Hematopoietic multipotent progenitor cell treated with erythropoietin and hydrocortisone succinate and interleukin-3 and kit ligand, for 4 days (in vitro differentiated cells): Measurements from ENCODE around the gene SEZ6L.
A peak's percentile ranks its signal among the peaks of the same experiment; 100 is the strongest.

ENCODE experiments used
- DNase-seq: peaks from one replicate; pipeline ENCODE4 v3.0.0-alpha.2; 2015

The SEZ6L gene

DNA sequence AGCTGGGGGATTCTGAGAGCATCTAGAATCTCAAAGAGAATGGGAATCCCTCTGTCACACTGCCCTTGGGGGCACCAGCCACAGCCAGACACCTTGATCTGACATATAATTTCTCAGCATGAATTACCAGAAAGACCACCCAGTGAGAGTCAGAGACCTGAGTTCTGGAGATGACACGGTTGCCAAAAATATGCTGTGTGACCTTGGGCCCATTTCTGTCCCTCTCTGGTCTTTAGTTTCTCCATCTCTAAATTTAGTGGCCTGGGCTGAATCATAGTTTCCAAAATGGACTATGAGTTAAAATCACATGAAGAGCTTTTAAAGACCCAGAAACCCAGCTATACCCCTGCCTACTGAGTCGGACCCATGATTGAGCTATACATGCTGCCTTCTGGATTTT lies 15.9 kb downstream of the SEZ6L start:
- DNase-seq = no peak

DNA sequence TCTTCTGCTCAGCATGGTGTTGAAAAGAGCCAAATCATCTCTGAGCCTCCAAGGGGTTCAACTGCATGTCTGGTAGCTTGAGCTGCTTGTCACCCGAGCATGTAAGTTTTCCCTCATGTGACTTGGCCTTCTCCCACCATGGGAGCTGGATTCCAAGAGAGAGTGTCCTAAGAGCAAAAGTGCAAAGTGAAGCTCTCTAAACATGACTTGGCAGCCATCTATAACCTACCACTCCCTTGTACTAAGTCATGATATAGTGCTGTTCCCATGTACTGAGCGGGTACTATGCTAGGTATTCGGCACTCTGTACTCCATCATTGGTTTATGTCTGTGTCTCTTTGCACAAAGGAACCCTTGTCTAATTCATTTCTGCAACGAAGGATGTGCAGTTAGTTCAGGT lies 19.1 kb downstream of the SEZ6L start:
- no peak for DNase-seq

DNA sequence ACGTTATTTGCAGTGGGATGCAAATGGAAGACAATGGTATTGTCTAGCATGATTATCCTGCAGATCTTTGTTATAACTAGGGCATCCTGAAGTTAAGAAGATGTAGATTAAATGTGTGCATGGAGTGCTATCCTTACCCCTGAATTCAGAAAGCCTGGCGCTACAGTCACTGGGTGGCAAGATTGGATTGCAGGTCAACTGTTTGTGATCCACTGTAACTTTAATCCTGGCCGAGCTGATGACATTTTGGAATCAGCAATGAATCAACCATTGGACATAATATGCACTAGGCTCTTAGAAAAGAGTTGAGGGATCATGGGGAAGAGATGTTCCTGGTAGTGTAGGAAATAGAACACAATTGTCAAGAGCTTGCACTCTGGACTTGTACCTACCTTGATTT lies 25.1 kb downstream of the SEZ6L start:
- DNase-seq = no peak

DNA sequence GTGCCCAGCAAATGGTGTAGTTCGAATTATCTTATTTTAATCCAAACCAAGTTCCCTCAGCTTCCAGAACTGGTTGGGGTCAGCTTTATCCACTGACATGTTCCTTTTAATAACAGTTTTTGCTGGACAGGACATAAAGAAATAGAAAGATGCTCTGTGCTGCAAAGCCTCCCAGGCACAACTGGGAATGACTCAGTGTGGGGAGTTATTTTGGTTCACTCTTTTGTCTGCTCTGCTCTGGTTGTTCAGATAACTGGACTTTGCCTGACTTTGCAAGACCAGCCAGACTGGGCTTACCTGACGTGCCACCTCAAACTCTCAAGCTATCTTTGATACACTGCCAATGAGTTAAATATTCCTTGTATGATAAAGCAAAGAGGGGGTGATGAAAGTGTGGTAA lies 25.6 kb downstream of the SEZ6L start:
- DNase-seq = no peak

DNA sequence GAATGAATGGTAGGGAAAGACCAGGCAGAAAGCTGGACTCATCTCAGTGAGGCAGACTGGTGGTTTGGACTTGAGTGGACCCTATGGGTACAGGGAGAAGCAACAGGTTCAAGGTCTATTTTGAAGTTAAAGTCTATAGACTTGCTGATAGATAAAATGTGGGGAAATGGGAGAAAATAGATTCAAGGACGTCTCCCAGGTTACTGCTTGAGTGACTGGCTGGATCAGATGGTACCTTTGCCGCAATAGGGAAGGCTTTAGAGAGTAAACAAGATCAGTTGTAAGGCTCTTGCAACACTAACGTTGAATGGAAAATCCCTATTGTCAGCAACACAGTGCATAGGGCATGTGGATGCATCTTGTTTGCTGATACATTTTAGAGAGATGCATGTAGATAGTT lies 27.4 kb downstream of the SEZ6L start:
- DNase-seq = no peak

DNA sequence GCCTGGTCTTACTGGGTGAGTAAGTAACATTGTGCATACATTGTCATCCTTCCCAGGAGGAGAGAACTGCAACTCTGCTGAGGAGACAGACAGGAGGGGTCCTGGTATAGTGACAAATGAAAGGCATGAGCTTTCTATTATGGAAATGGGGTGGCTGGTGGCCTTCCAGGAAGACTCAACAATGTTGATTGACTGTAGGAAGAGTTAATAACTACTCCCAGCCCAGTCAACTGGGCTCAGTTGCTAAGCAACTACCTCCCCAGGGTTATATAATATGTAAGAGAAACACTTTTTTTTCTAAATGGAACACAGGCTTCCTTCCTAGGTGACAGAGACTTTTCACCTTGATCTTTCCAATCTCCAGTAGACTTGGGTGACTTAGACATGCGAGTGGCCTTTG lies 28.2 kb downstream of the SEZ6L start:
- no peak for DNase-seq

DNA sequence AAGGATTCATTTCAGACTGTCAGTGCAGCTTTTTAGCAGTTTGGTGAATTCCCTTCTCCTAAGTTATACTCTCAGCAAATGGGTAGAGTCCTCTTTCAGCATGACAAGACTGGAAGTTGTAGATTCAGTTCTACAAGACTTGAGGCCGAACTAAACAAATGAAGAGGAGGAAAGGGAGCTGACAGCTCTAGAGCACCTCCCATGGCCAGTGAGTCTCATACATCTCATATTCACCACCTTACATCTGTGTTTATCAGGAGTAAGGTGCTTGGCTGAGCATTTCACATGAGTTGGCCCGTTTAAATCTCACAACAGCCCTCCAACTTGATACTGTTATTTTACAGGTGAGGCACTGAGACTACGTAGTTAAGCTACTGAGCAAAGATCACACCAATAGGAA lies 30.4 kb downstream of the SEZ6L start:
- no peak for DNase-seq

DNA sequence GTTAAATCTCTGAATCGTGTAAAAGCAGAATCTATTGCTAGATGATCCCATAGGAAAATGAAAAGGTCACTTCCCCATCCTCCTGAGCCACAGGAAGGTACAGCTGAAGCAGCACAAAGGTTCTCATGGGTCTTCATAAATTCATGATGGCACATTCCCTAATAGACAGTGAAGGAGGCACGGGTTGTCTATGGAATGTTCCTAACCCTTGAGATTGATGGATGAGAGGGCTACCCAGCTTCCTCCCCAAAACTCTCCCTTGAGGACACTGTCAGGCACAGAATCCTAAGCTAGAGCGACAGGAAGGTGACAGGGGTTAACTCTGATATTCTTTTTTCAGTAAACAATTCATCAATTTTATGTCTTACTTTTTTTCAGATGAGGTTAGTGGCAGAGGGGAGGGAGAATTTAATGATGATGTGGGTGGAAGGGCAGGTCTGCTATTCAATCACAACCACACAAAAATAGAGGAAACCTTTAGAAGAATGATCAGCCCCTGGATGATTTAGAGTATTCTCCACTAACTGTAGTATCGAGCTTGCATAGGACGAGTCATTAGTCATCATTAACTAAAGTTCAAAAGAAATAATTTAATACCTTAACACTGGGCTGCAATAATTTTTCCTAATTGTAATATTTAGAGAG lies 33.1 kb downstream of the SEZ6L start:
- no peak for DNase-seq

DNA sequence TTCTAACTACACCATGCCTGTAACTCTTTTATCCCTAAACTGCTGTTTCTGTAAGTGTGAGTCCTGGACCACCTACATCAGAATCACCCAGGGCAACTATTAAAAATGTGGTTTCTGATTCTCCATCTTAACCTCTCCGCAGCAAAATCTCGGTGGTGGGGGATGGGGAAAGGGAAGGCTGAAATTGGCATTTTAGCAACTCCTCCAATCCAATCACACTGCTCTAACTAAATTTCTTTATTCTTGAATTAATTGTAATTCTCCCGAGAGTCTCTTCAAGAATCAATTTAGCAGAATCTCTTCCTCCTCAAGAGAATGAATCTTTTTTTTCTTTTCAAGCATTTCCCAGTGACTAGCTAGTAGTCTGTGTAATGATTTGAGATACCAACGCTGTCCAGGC lies 36.2 kb downstream of the SEZ6L start:
- DNase-seq = no peak

DNA sequence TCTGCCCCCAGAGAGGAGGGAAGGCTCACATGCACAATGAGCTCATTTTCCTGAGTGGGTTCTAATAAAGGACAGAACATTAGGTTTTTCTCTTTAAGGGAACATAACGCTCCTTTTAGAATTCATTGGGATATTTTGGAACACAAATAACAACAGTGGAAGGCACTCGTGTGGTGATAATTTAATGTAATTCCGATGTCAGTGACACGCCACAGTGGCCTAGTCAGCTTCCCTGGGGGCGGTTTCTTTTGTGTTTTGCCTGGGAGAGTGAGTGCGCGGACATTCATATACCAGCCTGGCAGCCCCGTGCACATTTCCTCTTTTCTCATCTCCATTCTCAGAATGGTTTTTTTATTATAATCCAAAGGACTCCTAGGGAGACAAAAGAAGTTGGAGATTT lies 41.1 kb downstream of the SEZ6L start:
- DNase-seq = no peak

DNA sequence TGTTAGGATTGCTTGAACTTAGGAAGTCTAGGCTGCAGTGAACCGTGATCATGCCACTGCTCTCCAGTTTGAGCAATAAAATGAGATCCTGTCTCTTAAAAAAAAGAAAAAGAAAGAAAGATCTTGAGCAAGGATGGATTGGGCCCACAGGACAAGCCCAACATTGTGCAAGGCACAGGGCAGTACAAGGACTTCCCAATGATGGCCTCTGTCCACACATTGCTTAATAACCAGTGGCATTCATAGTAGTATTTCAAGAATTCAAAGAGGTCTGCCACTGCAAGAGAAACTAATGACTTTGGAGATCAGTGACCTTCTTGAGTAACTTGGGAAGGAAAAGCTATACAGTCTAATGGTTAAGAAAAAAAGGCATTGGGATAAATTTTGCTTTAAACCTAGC lies 44.6 kb downstream of the SEZ6L start:
- DNase-seq = no peak

DNA sequence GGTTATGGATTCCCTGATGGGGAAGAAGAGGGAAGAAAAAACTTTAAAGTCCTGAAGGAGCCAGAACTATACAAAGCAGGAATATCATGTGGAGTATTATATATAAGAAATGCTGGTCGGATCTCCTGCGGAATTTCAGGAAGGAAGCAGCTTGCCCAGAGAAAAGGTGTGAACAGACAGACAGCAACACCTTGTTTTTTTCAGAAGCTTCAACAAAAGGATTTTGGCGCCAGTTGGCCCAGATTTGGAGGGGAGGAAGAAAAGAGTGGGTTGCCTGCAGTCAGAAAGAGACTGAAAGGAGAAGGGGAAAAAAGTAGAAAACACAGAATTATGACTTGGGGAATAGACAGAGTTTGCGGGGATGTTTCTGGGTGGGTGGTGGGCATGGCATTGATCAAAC lies 45.2 kb downstream of the SEZ6L start:
- no peak for DNase-seq

DNA sequence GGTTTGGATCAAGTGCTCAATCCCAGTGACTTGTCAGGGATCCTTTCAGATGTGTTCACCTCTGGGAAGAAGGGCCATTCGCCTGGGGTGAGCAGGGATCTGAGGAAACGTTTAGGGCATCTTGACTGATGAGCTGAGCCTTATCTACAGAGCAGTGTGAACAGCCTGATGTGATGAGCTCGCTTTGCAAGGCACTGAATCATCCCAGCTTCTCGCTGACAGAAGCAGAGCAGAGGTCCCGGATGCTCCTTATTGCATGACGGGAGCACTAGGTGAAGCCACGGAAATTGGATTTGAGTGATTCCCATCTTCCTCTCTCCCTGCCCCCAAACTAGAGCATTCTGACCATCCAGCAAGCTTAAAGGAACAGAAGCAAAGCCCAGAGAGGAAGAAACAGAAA lies 46.5 kb downstream of the SEZ6L start:
- no peak for DNase-seq

DNA sequence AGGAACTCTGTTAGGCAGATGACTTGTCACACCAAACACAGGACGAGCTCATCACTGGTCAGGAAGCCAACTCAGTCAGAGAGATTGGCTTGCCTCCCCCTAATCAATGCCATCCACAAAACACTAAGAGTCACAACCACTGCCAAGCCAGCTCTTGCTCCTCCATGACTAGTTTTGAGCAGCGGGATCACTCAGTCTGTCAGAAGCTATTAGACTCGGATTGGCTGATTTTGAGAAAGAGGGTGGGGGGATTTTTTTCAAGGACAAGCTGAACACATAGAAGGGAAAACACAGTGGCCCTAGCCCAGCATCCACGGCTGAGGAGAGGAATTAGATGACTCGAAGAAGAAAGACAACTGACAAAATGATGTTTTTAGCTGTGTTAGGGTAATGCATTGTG lies 55.9 kb downstream of the SEZ6L start:
- DNase-seq = no peak

DNA sequence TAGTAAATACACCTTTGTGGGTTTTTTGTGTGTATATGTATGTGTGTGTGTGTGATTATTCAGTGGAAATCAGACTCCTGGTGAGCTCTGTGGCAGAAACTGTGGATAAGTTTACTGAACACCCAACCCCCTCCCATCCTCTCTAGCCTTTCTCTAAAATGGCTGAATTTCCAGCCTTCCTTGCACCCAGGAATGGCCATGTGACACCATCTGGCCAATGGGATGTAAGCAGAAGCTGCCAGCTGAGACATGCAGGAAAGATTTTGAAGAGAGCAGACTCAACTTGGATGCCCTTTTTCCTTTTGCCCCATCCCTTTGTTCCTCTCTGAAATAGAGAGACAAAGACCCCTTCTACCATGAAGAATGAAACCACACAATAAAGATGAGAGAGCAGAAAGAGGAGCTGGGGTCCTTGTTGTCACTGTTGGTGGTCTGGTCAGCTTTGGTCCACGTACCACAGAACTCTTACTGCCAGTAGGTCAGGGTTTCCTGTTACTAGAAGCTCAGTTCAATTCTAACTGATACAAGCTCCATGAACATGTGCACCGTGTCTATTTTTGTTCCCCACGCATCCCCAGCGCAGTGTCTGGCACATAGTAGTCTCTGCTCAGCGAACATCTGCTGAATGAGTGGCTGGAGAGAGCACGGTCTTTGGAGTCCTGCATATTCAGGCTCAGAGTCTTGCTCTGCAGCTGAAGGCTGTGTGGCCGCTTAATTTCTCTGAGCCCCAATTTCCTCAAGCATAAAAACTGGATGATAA lies 57.5 kb downstream of the SEZ6L start:
- DNase-seq = no peak

DNA sequence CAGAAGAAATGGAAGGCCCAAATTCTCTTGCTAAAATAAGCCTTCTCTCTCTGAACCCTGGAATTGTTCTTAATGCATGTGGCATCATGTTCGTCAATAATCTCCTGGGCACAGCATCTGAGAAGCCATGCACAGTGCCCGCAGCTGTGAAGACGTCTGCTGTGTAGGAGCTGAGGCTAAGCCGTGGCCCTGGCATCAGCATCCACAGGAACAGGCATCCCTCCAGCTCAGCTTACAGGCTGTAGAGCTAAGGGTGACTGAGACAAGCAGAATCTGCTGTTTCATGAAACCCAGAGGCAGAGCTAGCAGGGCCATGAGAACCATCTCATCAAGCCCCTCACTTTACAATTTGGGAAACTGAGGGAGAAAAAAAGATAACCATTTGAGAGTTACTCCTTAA lies 60.6 kb downstream of the SEZ6L start:
- DNase-seq = no peak

DNA sequence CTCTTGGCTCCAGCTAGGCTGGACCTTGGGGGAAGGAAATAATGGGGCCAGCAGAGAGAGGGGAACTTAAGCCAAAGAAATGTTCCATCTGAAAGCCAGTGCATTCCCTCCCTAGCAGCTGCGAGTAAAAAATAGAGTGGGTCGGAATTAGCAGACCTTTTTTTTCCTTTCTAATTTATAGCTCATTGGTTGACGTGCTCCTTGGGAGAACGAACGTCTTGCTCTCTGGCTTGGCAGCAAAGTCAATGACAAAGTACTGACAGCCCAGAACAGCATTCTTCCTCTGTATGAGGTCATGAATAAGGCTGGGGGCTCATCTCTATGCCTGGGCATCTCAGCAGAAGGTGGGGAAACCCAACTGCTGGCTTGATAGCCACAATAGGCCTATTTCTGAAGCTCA lies 65.0 kb downstream of the SEZ6L start:
- no peak for DNase-seq

DNA sequence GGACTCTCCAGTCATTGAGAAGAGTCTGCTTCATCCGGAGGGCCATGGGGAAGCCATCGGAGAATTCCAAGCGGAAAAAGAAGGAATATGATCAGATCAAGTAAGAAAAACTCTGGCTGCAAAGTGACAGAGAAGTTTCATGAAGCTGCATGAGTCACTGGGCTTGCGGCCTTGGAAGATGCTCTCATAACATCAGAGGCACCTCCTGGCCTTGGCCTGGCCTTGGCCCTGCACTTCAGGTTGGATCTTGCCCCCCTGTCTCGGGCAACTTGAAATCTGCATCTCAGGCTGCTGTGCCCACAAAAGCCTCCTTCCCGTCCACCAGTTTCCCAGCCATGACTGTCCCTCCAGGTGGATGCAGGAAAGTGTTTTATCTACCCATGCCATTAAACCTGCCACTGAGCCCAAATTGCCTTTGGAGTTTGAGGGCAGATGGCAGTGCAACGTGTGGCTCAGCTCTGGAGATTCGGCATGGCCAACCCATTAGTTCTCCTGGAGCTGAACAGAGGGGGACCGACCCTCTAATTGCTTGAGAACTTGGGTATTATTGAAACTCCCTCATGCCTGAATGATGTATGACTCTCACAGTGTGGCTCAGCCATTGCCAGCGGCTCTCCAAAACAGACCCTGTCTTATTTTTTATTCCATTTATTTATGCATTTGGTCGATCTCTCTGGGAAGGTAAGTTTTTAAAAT lies 66.7 kb downstream of the SEZ6L start:
- no peak for DNase-seq

DNA sequence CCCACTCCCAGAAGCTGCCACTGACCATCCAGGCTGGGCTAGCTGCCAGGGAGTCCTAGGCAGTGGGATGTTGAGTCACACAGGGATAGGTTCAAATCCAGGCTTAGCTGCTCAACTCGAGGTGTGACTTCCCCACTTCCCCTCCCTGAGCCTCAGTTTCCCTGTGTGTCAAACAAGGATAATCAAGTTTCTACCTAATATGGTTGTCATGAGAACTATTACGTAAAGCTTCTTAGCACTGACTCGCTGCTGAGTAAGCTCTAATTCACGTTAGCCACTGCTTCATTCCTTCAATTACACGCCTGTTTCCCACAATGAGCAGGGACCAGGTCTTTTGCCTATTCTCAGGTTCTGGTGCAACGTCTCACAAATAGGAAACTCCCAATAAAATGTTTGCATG lies 67.7 kb downstream of the SEZ6L start:
- no peak for DNase-seq

DNA sequence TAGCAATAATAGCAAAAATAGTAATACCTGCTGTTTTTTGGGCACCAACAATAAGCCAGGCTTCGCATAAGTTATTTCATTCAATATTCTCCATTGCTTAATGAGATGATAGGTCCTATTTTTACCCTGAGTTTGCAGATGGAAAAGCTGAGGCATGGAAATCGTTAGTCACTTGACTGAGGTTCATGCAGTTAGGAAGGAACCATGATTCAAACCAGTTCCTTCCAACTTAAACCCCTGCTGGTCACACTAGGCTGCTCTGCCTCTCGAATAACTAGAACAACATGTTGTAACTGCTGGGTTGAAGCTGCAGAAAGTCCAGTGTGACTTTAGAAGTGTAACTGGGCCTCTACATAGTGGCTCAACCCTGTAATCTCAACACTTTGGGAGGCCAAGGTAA lies 69.3 kb downstream of the SEZ6L start:
- peak; percentile 5 for DNase-seq

DNA sequence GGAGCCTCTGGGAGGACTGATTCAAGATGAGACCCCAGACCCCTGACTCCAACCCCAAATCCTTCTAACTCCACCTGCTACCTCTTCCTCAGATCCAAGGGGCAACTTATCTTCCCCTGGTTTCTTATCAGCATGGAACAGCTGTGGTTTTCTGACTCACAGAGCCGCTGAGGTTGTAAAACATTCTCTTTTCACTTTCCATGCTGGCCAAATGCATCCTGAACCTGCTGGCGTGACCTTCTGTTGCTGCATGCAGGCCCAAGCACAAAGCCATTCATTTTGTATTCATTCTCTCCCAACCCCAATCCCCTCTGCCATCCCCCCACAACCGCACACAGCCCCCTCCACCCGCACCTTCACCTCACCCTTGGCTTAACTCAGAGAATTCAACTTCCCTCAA lies 70.3 kb downstream of the SEZ6L start:
- DNase-seq = peak; percentile 61

DNA sequence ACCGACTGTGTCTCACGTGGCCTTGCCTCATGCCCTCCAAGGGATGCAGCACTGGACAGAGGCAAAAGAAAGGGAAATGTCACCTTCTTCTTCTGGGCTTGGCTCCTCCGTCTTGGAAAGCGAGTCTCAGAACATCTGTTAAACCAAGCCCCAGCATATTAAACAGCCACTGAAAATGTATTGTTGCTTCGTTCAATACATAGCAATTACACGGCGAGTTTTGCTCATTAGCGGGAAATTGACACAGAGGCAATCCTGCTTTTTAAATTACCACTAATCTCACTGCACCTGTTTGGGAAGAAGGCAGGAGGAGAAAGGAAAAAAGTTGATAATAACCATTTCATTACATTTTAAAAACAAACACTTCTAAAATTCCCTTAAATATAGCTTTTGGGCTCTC lies 72.1 kb downstream of the SEZ6L start:
- DNase-seq = no peak

DNA sequence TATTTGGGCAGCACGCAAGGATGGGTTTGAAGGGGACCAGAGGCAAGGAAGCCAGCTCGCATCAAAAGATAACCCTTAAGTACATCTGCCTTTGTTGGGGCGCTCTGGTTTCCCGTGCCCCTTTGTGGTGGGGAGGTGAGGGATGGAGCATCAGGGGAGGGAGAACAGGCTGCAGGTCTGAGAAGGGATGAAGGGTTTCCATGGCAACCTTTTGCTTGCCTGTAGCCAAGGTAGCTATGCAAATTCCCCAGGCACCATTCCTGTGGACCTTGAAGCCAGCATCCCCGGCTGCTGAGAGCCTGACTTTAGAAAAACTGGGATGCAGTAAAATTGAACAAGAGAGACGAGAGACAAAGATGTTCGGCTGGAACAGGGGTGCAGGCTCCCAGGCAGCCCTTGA lies 75.7 kb downstream of the SEZ6L start:
- DNase-seq = no peak

DNA sequence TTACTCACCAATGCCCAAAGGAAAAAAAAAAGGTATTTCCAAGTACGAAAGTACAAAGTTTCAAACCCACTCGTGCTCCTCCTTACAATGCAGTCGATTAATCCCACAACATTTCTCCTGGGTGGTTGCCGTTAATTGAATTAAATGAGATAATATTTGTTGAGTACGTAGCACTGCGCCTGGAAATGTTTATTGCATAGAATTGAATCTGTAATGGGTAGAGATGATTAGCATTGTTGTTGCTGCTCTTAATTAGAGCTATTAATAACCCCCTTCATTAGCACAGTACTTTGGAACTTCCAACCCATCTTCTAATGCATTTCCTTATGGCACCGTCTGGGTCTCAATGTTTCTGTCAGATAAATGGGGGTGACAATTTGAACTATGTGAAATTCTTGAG lies 77.3 kb downstream of the SEZ6L start:
- DNase-seq = no peak

DNA sequence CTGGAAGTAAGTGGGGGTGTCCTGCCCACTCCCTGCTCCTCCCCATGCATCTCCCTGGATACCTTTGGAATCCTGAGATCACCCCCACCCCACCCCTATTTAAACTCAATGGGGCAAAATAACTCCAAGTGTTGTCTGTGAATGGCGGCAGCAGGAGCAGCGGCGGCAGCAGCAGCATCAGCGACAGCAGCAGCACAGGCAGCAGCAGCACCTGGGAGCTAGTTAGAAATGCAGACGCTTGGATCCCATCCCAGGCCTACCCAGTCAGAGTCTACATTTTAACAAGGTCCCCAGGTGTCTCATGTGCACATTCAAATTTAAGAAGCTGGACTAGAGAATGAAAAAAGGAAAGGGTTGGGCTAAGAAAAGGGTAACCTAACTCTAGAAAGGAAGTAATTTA lies 82.6 kb downstream of the SEZ6L start:
- no peak for DNase-seq
